SU-DHL-6 (cell line): ENCODE results near the gene GNAT3.

Experiments
- EZH2phosphoT487 ChIP-seq: fragments of 200-600 bp; sonication (generic), shearing (Covaris generic); conservative IDR thresholded peaks from 2 replicates; pipeline ENCODE4 v1.6.1; 2018; ENCODE audit warnings: mild to moderate bottlenecking, antibody characterized with exemption, low read length, moderate library complexity, mixed read lengths
- TF ChIP-seq, protein P1 (sequence below): fragments of 200-600 bp; sonication (generic); IDR thresholded peaks from one replicate; pipeline ENCODE4 v1.5.1; 2017; ENCODE audit warnings: antibody characterized with exemption, mild to moderate bottlenecking, low read length, moderate library complexity; ENCODE audit not compliant: insufficient read depth, poor library complexity, severe bottlenecking

DNA sequence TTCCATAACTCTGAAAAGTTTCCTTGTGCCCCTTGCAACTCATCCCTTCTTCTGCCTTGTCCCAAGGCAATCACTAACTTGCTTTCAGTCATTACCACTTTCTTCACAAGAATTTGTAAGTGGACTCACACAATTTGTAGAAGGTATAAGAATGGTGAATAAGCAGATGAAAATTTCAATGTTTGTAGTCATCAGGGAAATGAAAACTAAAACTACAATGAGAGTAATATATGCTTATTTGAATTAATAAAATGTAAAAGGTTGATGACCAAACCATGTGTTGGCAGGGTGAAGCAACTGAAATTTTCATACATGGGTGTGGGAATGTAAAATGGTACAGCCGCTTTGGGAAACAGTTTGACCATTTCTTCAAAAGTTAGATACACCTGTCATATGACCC is 79.7 kb downstream of the GNAT3 start:
- TF ChIP-seq, protein P1, sequence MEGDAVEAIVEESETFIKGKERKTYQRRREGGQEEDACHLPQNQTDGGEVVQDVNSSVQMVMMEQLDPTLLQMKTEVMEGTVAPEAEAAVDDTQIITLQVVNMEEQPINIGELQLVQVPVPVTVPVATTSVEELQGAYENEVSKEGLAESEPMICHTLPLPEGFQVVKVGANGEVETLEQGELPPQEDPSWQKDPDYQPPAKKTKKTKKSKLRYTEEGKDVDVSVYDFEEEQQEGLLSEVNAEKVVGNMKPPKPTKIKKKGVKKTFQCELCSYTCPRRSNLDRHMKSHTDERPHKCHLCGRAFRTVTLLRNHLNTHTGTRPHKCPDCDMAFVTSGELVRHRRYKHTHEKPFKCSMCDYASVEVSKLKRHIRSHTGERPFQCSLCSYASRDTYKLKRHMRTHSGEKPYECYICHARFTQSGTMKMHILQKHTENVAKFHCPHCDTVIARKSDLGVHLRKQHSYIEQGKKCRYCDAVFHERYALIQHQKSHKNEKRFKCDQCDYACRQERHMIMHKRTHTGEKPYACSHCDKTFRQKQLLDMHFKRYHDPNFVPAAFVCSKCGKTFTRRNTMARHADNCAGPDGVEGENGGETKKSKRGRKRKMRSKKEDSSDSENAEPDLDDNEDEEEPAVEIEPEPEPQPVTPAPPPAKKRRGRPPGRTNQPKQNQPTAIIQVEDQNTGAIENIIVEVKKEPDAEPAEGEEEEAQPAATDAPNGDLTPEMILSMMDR = no peak
- TF ChIP-seq EZH2phosphoT487 = no peak
